GM23338 (cell line): ENCODE measurements around the gene SHISA7. TPM values are rescaled to one million over a fixed set of nuclear protein-coding genes. Genes with fewer than 3 reads are reported as not detected.

Experiments used
- ATAC-seq: fragments of 200-7000 bp; cut with Tn5 transposase; 3 replicates; pipeline ENCODE4 v1.9.1; 2020
- DNase-seq: peaks from one replicate; pipeline ENCODE4 v3.0.0-alpha.2; 2015; ENCODE audit warnings: low spot score
- H2AFZ ChIP-seq: fragments of 200-600 bp; sonication (generic); 2 replicates; pipeline ENCODE4 v1.8.0; 2016; ENCODE audit warnings: antibody characterized with exemption, mild to moderate bottlenecking, moderate library complexity
- H3F3A ChIP-seq: fragments of 200-600 bp; sonication (generic); replicated peaks from 2 replicates; pipeline ENCODE4 v1.8.0; 2017; ENCODE audit warnings: antibody characterized with exemption, mixed run types, low read depth
- H3K27ac ChIP-seq: fragments of 200-600 bp; sonication (generic); 2 replicates; pipeline ENCODE4 v1.6.1; 2016; ENCODE audit warnings: low read depth
- H3K27me3 ChIP-seq: fragments of 200-600 bp; sonication (generic); 2 replicates; pipeline ENCODE4 v1.8.0; 2016; ENCODE audit warnings: mild to moderate bottlenecking, mixed run types, moderate library complexity; ENCODE audit not compliant: insufficient read depth
- H3K36me3 ChIP-seq: fragments of 200-600 bp; sonication (generic); 2 replicates; pipeline ENCODE4 v1.8.0; 2016; ENCODE audit warnings: mild to moderate bottlenecking; ENCODE audit not compliant: insufficient read depth
- H3K4me1 ChIP-seq: fragments of 200-600 bp; sonication (generic); 2 replicates; pipeline ENCODE4 v1.8.0; 2016; ENCODE audit warnings: mild to moderate bottlenecking, moderate library complexity; ENCODE audit not compliant: insufficient read depth
- H3K4me2 ChIP-seq: fragments of 200-600 bp; sonication (generic); 2 replicates; pipeline ENCODE4 v1.7.1; 2017; ENCODE audit warnings: mixed run types
- H3K4me3 ChIP-seq: fragments of 200-600 bp; sonication (generic); 2 replicates; pipeline ENCODE4 v1.6.1; 2016; ENCODE audit warnings: mixed run types
- H3K79me2 ChIP-seq: fragments of 200-600 bp; sonication (generic); replicated peaks from 2 replicates; pipeline ENCODE4 v1.8.0; 2017; ENCODE audit warnings: mild to moderate bottlenecking; ENCODE audit not compliant: insufficient read depth
- H3K9me2 ChIP-seq: fragments of 200-600 bp; sonication (generic); 2 replicates; pipeline ENCODE4 v1.8.0; 2017; ENCODE audit not compliant: insufficient read depth
- H4K20me1 ChIP-seq: fragments of 200-600 bp; sonication (generic); replicated peaks from 2 replicates; pipeline ENCODE4 v1.8.0; 2017; ENCODE audit warnings: mild to moderate bottlenecking; ENCODE audit not compliant: insufficient read depth
- H3K27ac Mint-ChIP-seq: 2 replicates; pipeline ENCODE4 v1.8.0; 2020; ENCODE audit warnings: inconsistent platforms, mild to moderate bottlenecking, moderate library complexity, mixed read lengths
- H3K27me3 Mint-ChIP-seq: 3 replicates; pipeline ENCODE4 v1.8.0; 2022; ENCODE audit warnings: low read depth, mild to moderate bottlenecking, moderate library complexity, mixed read lengths, inconsistent platforms; ENCODE audit not compliant: insufficient read depth, poor library complexity
- H3K36me3 Mint-ChIP-seq: 3 replicates; pipeline ENCODE4 v1.8.0; 2021; ENCODE audit warnings: low read depth, mild to moderate bottlenecking, inconsistent platforms, moderate library complexity, mixed read lengths
- H3K4me1 Mint-ChIP-seq: 3 replicates; pipeline ENCODE4 v1.8.0; 2020; ENCODE audit warnings: mild to moderate bottlenecking, inconsistent platforms, mixed read lengths
- H3K4me3 Mint-ChIP-seq: 3 replicates; pipeline ENCODE4 v1.8.0; 2021; ENCODE audit warnings: moderate library complexity, mild to moderate bottlenecking, inconsistent platforms, mixed read lengths
- H3K9me3 Mint-ChIP-seq: 3 replicates; pipeline ENCODE4 v1.8.0; 2020; ENCODE audit warnings: moderate library complexity, mild to moderate bottlenecking, inconsistent platforms, mixed read lengths
- CREB1 ChIP-seq: fragments of 250-450 bp; sonication (Bioruptor Pico); IDR thresholded peaks from 2 replicates; pipeline ENCODE4 v1.5.0; 2020; ENCODE audit warnings: low read depth, mild to moderate bottlenecking, moderate library complexity
- EZH2 ChIP-seq: fragments of 200-600 bp; sonication (generic); IDR thresholded peaks from one replicate; pipeline ENCODE4 v1.8.0; 2017; ENCODE audit warnings: antibody characterized with exemption, mild to moderate bottlenecking, low read depth; ENCODE audit not compliant: unreplicated experiment
- EZH2phosphoT487 ChIP-seq: fragments of 200-600 bp; sonication (generic); IDR thresholded peaks from one replicate; pipeline ENCODE4 v1.8.1; 2018; ENCODE audit warnings: antibody characterized with exemption; ENCODE audit not compliant: unreplicated experiment
- JUNB ChIP-seq: IDR thresholded peaks from one replicate; pipeline ENCODE4 v1.6.1; 2016; ENCODE audit warnings: antibody characterized with exemption; ENCODE audit not compliant: unreplicated experiment
- NANOG ChIP-seq: IDR thresholded peaks from 2 replicates; pipeline ENCODE4 v1.6.1; 2016; ENCODE audit warnings: antibody characterized with exemption, borderline replicate concordance
- POLR2AphosphoS5 ChIP-seq: IDR thresholded peaks from 2 replicates; pipeline ENCODE4 v1.6.1; 2016; ENCODE audit warnings: antibody characterized with exemption, low read depth
- ZNF114 ChIP-seq: fragments of 250-450 bp; sonication (Bioruptor Pico); IDR thresholded peaks from 2 replicates; pipeline ENCODE4 v1.5.0; 2020; ENCODE audit warnings: mild to moderate bottlenecking, moderate library complexity
- ZNF331 ChIP-seq: fragments of 250-450 bp; sonication (Bioruptor Pico); IDR thresholded peaks from 2 replicates; pipeline ENCODE4 v1.5.0; 2020; ENCODE audit warnings: low read depth, mild to moderate bottlenecking, moderate library complexity
- ZNF462 ChIP-seq: fragments of 250-450 bp; sonication (Bioruptor Pico); IDR thresholded peaks from 2 replicates; pipeline ENCODE4 v1.5.0; 2020; ENCODE audit warnings: mild to moderate bottlenecking, moderate library complexity
- polyA plus RNA-seq: library from polyadenylated mRNA; unstranded; fragments of >200 nt; fragmentation: Nextera tagmentation; extraction: Ambion mirVana; gene quantifications from 2 replicates; pipeline ENCODE4 v1.2.1, GENCODE V29; 2016
- total RNA-seq: library from RNA; depleted of rRNA; stranded (reverse); fragments of >200 nt; shearing (Covaris generic); gene quantifications from 2 replicates; pipeline ENCODE4 v1.2.3, GENCODE V29; 2014

Gene SHISA7
- total and polyA plus RNA-seq, 2 experiments from 2014 or later: 0.32 to 1.4 TPM

- TF ChIP-seq ZNF462 (CRISPR knock-in tag): no peak
- no peak for TF ChIP-seq NANOG
- TF ChIP-seq CREB1 (CRISPR knock-in tag): no peak
- no peak for TF ChIP-seq ZNF114 (CRISPR knock-in tag)
- no peak for TF ChIP-seq ZNF331 (CRISPR knock-in tag)
- no peak for TF ChIP-seq EZH2phosphoT487
- TF ChIP-seq JUNB: no peak
- no peak for TF ChIP-seq POLR2AphosphoS5
Measured at GRCh38 chr19:55424518-55424917, 18.6 kb downstream of the SHISA7 start (continued).

GRCh38 chr19:55423225-55424005 is 19.7 kb downstream of the SHISA7 start:
- ATAC-seq: no peak
- H4K20me1 ChIP-seq: no peaks in the 10 kb centered on the region
- DNase-seq: no peak
- peaks cover 5% of the 10 kb centered on the region; the same call in 1 of the 2 replicates for H3K27me3 ChIP-seq
- Mint-ChIP-seq H3K9me3 (peaks cover 12% of the 10 kb centered on the region), H3K27me3 (peaks cover 14% of the 10 kb centered on the region), H3K4me1 (peaks cover under 1% of the 10 kb centered on the region; the same call in 1 of the 3 replicates), H3K27ac (no peak overlapping the region), H3K4me3 (no peak overlapping the region), H3K36me3 (no peaks in the 10 kb centered on the region)
- no peaks in the 10 kb centered on the region for H3K36me3 ChIP-seq
- H2AFZ ChIP-seq: no peak overlapping the region
- no peaks in the 10 kb centered on the region for H3F3A ChIP-seq
- H3K79me2 ChIP-seq: no peaks in the 10 kb centered on the region
- no peak overlapping the region for H3K27ac ChIP-seq
- no peak overlapping the region for H3K4me3 ChIP-seq
- H3K9me2 ChIP-seq: no peaks in the 10 kb centered on the region
- 0 out of 2 replicates have a peak, but pooled peaks cover under 1% of the 10 kb centered on the region for H3K4me1 ChIP-seq
- H3K4me2 ChIP-seq: no peak overlapping the region
- TF ChIP-seq ZNF331 (CRISPR knock-in tag) (no peak), EZH2 (no peak), EZH2phosphoT487 (no peak), ZNF114 (CRISPR knock-in tag) (no peak), JUNB (no peak)
